AG09319 (cell line): ENCODE data around the gene FHIT.

Source experiments
- DNase-seq: peaks from one replicate; pipeline ENCODE4 v3.0.0-alpha.2; 2010; ENCODE audit warnings: low read depth; ENCODE audit errors: extremely low read depth
- CTCF ChIP-seq: IDR thresholded peaks from 2 replicates; pipeline ENCODE4 v1.5.1; 2011; ENCODE audit warnings: low read depth, mild to moderate bottlenecking, inconsistent platforms, low read length, moderate library complexity

The FHIT gene

GRCh38 chr3:60659098-60659497 is 592.2 kb downstream of the FHIT start:
- no peak for TF ChIP-seq CTCF

GRCh38 chr3:60657972-60658371 is 593.3 kb downstream of the FHIT start:
- TF ChIP-seq CTCF, result no peak
- DNase-seq, result no peak

More at GRCh38 chr3:60659098-60659497, 592.2 kb downstream of the FHIT start:
- no peak for DNase-seq

GRCh38 chr3:60652829-60653228 is 598.4 kb downstream of the FHIT start:
- TF ChIP-seq CTCF, result no peak
- no peak for DNase-seq

- TF ChIP-seq CTCF, result no peak
- no peak for DNase-seq
These were observed 599.5 kb downstream of the FHIT start for GRCh38 chr3:60651799-60652198.

- no peak for TF ChIP-seq CTCF
- no peak for DNase-seq
These were observed 601.1 kb downstream of the FHIT start for GRCh38 chr3:60650171-60650570.

GRCh38 chr3:60645801-60646200 is 605.5 kb downstream of the FHIT start:
- no peak for TF ChIP-seq CTCF
- no peak for DNase-seq

GRCh38 chr3:60643831-60644230 is 607.4 kb downstream of the FHIT start:
- DNase-seq, result no peak
- TF ChIP-seq CTCF, result no peak
